A673 (cell line): Measurements from ENCODE around the gene BIRC7. TPM values are rescaled to one million over a fixed set of nuclear protein-coding genes. Genes with fewer than 3 reads are reported as not detected.

Experiments used
- BruUV-seq: library from RNA; stranded (reverse); fragments of 400-500 nt; replicated peaks from 2 replicates; lab custom pipeline; 2021; lab: Mats Ljungman, UMichigan
- CTCF ChIA-PET: fragments of 300-600 bp; sonication (Branson Sonifier 250); formaldehyde crosslinking; loops from one replicate; lab custom pipeline; 2022; ENCODE audit warnings: antibody characterized with exemption; lab: Charles Lee
- POLR2A ChIA-PET: fragments of 300-600 bp; sonication (Branson Sonifier 250); formaldehyde crosslinking; loops from one replicate; lab custom pipeline; 2022; ENCODE audit warnings: antibody characterized with exemption; ENCODE audit not compliant: low non-redundant PET; lab: Charles Lee
- DNase-seq: peaks from one replicate; pipeline ENCODE4 v3.0.0-alpha.2; 2015; ENCODE audit warnings: low spot score
- H3K27ac ChIP-seq: fragments of 200-600 bp; sonication (generic); 2 replicates; pipeline ENCODE4 v1.5.1; 2016; ENCODE audit warnings: mixed run types, low read depth, mild to moderate bottlenecking, mixed read lengths, antibody characterized with exemption, low read length; ENCODE audit not compliant: poor library complexity, severe bottlenecking
- H3K27me3 ChIP-seq: fragments of 200-600 bp; sonication (generic); replicated peaks from 2 replicates; pipeline ENCODE4 v1.6.1; 2017; ENCODE audit warnings: mixed run types, low read depth, mild to moderate bottlenecking, mixed read lengths, antibody characterized with exemption, low read length; ENCODE audit not compliant: insufficient read depth, poor library complexity
- H3K36me3 ChIP-seq: fragments of 200-600 bp; sonication (generic); 2 replicates; pipeline ENCODE4 v1.6.1; 2016; ENCODE audit warnings: mixed run types, mild to moderate bottlenecking, mixed read lengths, antibody characterized with exemption, low read length; ENCODE audit not compliant: insufficient read depth, poor library complexity, severe bottlenecking
- H3K4me1 ChIP-seq: fragments of 200-600 bp; sonication (generic); 2 replicates; pipeline ENCODE4 v1.6.1; 2017; ENCODE audit warnings: mixed run types, mild to moderate bottlenecking, mixed read lengths, antibody characterized with exemption, low read length; ENCODE audit not compliant: insufficient read depth, poor library complexity, severe bottlenecking
- H3K4me3 ChIP-seq: fragments of 200-600 bp; sonication (generic); 2 replicates; pipeline ENCODE4 v1.5.1; 2016; ENCODE audit warnings: low read depth, mixed run types, mild to moderate bottlenecking, mixed read lengths, low read length; ENCODE audit not compliant: poor library complexity, severe bottlenecking
- H3K9me3 ChIP-seq: fragments of 200-600 bp; sonication (generic); 2 replicates; pipeline ENCODE4 v1.6.1; 2016; ENCODE audit warnings: mixed run types, low read depth, mild to moderate bottlenecking, mixed read lengths, antibody characterized with exemption, low read length; ENCODE audit not compliant: poor library complexity, severe bottlenecking
- CTCF ChIP-seq: fragments of 300-800, 200-600 bp; sonication (generic); conservative IDR thresholded peaks from 2 replicates; pipeline ENCODE4 v1.5.1; 2017; ENCODE audit warnings: low read depth, mild to moderate bottlenecking, antibody characterized with exemption, low read length, moderate library complexity, mixed read lengths
- EZH2 ChIP-seq: fragments of 200-600 bp; sonication (generic); IDR thresholded peaks from 2 replicates; pipeline ENCODE4 v1.6.1; 2017; ENCODE audit warnings: borderline replicate concordance, low read depth, mild to moderate bottlenecking, mixed read lengths, antibody characterized with exemption, low read length; ENCODE audit not compliant: poor library complexity, severe bottlenecking
- intact Hi-C: fragments of 100-400 bp; cut with micrococcal nuclease; formaldehyde crosslinking; loops from one replicate; pipeline ENCODE4 v1.10.0; 2022; ENCODE audit not compliant: unreplicated experiment
- total RNA-seq: library from RNA; stranded (reverse); gene quantifications from 2 replicates; pipeline ENCODE4 v1.2.3, GENCODE V29; 2021

BIRC7 gene
- total RNA-seq, 1 experiment from 2014 or later: not detected

GRCh38 chr20:63285636-63286615 lies 50.2 kb downstream of the BIRC7 start:
- H3K4me1 ChIP-seq: no peaks in the 10 kb centered on the region
- H3K4me3 ChIP-seq: no peak overlapping the region
- peaks cover 6% of the 10 kb centered on the region for H3K36me3 ChIP-seq
- H3K27me3 ChIP-seq: no peaks in the 10 kb centered on the region
- ChIA-PET CTCF (no interaction called here), POLR2A (interaction anchor here (0.6 kb wide), 1 partner anchor 807 kb away, joined by 3 read pairs; no protein-coding TSS in a partner anchor)
- no peak for DNase-seq
- BruUV-seq: no TSS peak
- H3K27ac ChIP-seq: no peak overlapping the region
- TF ChIP-seq CTCF: no peak
- TF ChIP-seq EZH2: no peak
- intact Hi-C loops: no loop called here
- H3K9me3 ChIP-seq: no peaks in the 10 kb centered on the region

DNA sequence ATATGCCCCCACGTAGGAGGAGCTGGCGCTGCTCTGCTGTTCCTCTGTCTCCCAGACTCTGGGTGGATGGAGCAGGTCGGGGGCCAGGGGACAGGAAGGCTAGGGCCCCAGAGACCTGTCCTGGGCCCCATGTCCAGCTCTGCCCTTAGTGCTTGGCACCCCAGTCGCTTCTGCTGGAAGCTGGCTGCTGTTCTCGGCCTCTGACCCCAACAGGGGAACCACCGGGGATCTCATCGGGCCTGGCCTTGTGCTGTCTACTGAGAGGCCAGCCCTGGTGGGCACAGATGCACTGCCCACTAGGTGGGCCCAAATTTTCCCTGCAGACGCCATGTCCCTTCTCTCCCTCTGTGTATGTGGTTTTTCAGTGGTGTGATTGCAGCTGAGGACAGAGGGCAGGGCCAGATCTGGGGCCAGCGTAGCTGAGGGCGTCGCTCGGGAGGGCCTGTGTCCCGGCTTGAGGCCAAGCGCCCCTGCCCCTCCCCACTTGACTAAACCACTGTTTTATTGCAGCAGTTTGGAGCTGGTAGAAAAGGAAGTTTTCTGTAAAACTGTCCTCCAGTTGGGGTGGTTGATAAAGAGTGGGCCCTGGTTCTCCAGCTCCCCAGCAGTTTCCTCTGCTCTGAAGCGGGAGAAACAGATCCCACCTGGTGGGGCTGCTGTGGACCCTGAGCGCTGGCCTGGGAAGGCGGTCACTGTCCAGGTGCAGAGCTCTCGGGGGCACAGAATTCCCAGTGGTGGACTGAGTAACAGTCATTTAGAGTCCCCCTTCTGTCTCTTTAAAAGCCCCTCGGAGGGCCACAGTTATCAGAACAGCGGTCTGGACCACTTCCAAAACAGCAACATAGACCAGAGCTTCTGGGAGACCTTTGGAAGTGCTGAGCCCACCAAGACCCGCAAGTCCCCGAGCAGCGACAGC lies 51.3 kb downstream of the BIRC7 start:
- no peak overlapping the region for H3K27ac ChIP-seq
- no peaks in the 10 kb centered on the region for H3K4me1 ChIP-seq
- H3K36me3 ChIP-seq: peaks cover 6% of the 10 kb centered on the region
- intact Hi-C loops: no loop called here
- no peaks in the 10 kb centered on the region for H3K9me3 ChIP-seq
- H3K4me3 ChIP-seq: no peak overlapping the region
- no TSS peak for BruUV-seq
- ChIA-PET CTCF (no interaction called here), POLR2A (interaction anchor here (0.5 kb wide), 1 partner anchor 30 kb away, joined by 7 read pairs; no protein-coding TSS in a partner anchor)
- no peaks in the 10 kb centered on the region for H3K27me3 ChIP-seq
- TF ChIP-seq EZH2 (no peak), CTCF (no peak)
- no peak for DNase-seq
